ENCODE results near the gene CD48.

- TF ChIP-seq CTCF (IDR thresholded peaks at IDR 0.05), result no peak
- no peak for TF ChIP-seq POLR2A (IDR thresholded peaks at IDR 0.05)
These were observed 40.9 kb downstream of the CD48 start for GRCh38 chr1:160670701-160671100.
